ENCODE results near the gene PLXNA1.

The PLXNA1 gene

GRCh38 chr3:127025456-127025855 is 42.5 kb downstream of the PLXNA1 start:
- DNase-seq: no peak

DNA sequence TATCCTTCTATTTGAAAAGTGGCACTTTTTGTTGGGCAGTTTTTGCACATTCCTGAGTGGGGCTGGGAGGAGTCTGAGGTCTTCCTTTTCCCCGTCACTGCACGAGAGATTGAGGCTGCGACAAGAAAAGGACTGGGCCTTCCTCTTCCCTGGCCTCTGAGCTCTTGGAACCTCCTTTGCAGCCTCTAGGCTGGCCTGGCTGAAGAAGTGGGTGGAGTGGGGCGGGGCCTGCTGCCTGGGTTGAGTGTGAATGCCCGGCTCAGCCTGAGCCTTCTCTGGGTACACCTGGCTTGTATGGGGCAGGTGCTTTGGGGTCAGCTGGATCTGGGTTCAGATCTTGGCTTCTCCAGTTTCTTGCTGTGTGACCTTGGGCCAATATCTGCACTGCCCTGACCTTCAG is 43.1 kb downstream of the PLXNA1 start:
- DNase-seq: no peak

- no peak for DNase-seq
Measured at GRCh38 chr3:127026661-127027060, 43.7 kb downstream of the PLXNA1 start.

- no peak for DNase-seq
Measured at GRCh38 chr3:127027061-127027735, 44.3 kb downstream of the PLXNA1 start.

- no peak for DNase-seq
Measured at GRCh38 chr3:127027811-127028548, 45.1 kb downstream of the PLXNA1 start.

GRCh38 chr3:127028781-127029657 is 46.1 kb downstream of the PLXNA1 start:
- DNase-seq: no peak

- DNase-seq: no peak
Measured at GRCh38 chr3:127029658-127030507, 47.0 kb downstream of the PLXNA1 start.

- no peak for DNase-seq
Measured at GRCh38 chr3:127030508-127031412, 47.8 kb downstream of the PLXNA1 start.

GRCh38 chr3:127031413-127031810 is 48.5 kb downstream of the PLXNA1 start:
- DNase-seq: no peak

DNA sequence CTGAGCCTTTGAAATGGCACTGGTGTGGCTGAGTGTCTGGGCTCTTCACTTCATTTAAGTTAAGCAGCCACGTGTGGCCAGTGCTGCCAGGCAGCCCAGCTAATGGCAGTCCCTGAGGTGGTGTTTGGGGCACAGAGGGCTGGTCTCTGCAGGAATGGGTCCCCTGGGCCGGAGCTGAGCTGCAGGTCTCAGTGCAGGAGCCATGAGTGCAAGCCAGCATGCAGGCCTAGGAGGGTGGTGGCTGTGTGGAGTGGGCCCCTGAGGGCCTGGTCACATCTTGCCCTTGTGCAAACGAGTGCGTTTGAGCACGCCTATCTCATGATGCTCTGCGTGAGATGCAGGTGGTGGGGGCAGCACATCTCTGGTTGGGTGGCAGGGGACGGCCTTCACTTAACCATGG is 48.9 kb downstream of the PLXNA1 start:
- no peak for DNase-seq

- DNase-seq: no peak
Measured at GRCh38 chr3:127032296-127032990, 49.5 kb downstream of the PLXNA1 start.

Measured in NCI-H345 (cell line).